PFSK-1 (cell line): ENCODE data around the gene FAM217A.
A peak's percentile ranks its signal among the peaks of the same experiment; 100 is the strongest.

Source experiments
- FOXP2 ChIP-seq: optimal IDR thresholded peaks from 2 replicates; pipeline ENCODE3; 2011; ENCODE audit warnings: borderline replicate concordance, control low read depth, inconsistent platforms; ENCODE audit not compliant: insufficient read depth; ENCODE audit errors: extremely low read length, extremely low read depth
- POLR2AphosphoS5 ChIP-seq: IDR thresholded peaks from 2 replicates; pipeline ENCODE4 v1.6.1; 2012; ENCODE audit warnings: low read depth, mild to moderate bottlenecking, control low read depth, low read length, moderate library complexity
- SIN3A ChIP-seq: IDR thresholded peaks from 2 replicates; pipeline ENCODE4 v1.6.1; 2012; ENCODE audit warnings: mild to moderate bottlenecking, low read length, moderate library complexity, borderline replicate concordance; ENCODE audit not compliant: insufficient read depth
- TAF1 ChIP-seq: IDR thresholded peaks from 2 replicates; pipeline ENCODE4 v1.6.1; 2012; ENCODE audit warnings: low read length, control low read depth, borderline replicate concordance; ENCODE audit not compliant: insufficient read depth
- TF ChIP-seq, protein P1 (sequence below), 2 experiments: IDR thresholded peaks; 2 replicates each; pipeline versions ENCODE4 v1.6.1 to v1.8.0; 2011 to 2012; ENCODE audit warnings: low read depth in 2 of 2, low read length in 2 of 2, control low read depth in 1 of 2, inconsistent platforms in 1 of 2, mild to moderate bottlenecking in 1 of 2, moderate library complexity in 1 of 2; ENCODE audit not compliant: insufficient read depth in 1 of 2

FAM217A gene

DNA sequence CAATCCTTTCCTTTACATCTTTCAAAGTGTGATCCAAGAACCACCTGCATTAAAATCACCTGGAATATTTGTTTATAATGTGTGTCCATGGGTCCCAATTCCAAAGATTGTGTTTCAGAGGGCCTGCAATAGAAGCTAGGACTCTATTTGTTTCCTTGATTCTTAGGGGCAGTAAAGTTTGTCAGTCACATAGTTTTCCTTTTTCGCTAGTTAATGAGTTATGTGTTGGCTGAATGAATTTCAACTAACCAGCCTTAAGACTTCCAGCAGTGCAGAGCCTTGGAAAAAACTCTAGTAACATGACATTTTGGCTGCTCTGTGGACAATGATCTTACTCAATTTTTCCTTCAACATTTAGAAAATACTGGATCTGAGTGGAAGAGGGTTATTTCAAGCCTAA lies 11.3 kb downstream of the FAM217A start:
- TF ChIP-seq SIN3A (no peak), POLR2AphosphoS5 (no peak), TAF1 (no peak), FOXP2 (no peak)
- TF ChIP-seq, protein P1, sequence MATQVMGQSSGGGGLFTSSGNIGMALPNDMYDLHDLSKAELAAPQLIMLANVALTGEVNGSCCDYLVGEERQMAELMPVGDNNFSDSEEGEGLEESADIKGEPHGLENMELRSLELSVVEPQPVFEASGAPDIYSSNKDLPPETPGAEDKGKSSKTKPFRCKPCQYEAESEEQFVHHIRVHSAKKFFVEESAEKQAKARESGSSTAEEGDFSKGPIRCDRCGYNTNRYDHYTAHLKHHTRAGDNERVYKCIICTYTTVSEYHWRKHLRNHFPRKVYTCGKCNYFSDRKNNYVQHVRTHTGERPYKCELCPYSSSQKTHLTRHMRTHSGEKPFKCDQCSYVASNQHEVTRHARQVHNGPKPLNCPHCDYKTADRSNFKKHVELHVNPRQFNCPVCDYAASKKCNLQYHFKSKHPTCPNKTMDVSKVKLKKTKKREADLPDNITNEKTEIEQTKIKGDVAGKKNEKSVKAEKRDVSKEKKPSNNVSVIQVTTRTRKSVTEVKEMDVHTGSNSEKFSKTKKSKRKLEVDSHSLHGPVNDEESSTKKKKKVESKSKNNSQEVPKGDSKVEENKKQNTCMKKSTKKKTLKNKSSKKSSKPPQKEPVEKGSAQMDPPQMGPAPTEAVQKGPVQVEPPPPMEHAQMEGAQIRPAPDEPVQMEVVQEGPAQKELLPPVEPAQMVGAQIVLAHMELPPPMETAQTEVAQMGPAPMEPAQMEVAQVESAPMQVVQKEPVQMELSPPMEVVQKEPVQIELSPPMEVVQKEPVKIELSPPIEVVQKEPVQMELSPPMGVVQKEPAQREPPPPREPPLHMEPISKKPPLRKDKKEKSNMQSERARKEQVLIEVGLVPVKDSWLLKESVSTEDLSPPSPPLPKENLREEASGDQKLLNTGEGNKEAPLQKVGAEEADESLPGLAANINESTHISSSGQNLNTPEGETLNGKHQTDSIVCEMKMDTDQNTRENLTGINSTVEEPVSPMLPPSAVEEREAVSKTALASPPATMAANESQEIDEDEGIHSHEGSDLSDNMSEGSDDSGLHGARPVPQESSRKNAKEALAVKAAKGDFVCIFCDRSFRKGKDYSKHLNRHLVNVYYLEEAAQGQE (IDR thresholded peaks at IDR 0.05; ENCODE audit: insufficient read depth in 1 of 2, low read depth in 2 of 2, low read length in 2 of 2), result no peak

DNA sequence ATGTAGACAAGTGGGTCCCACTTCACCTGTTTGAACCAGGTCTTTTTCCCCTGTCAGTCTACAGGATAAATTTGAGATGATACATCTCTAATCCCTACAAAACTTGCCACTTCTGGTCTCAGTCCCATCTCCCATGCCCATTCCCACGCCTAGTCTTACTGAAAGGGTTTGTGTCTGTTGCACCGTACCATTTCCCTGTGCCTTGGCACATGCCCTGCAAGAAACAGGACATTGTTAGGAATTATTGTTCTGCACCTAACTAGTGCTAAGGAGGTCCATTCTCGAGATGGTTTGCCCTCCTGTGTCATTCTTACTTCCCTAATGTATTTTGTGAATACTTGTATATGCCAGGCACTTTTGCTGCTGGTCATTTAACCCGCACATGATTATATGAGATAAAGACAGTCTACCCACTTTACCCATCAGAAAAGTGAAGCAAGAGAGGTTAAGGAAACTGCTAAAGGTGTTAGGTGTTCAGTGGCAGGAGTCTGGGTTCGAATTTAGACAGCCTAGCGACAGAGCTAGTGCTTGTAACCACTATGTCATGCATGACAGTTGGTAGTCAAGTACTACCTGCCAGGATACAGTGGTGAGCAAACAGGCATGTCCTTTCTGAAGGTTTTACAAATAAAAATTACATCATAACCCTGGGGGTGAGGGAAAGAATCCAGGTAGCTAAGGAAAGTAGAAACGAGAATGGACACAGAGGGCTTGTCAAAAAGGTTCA lies 12.7 kb downstream of the FAM217A start:
- TF ChIP-seq TAF1 (no peak), POLR2AphosphoS5 (peak; percentile 35; the same call in 1 of the 2 replicates), FOXP2 (no peak), SIN3A (no peak)
- TF ChIP-seq, protein P1 (IDR thresholded peaks at IDR 0.05; ENCODE audit: insufficient read depth in 1 of 2, low read depth in 2 of 2, low read length in 2 of 2), result no peak

DNA sequence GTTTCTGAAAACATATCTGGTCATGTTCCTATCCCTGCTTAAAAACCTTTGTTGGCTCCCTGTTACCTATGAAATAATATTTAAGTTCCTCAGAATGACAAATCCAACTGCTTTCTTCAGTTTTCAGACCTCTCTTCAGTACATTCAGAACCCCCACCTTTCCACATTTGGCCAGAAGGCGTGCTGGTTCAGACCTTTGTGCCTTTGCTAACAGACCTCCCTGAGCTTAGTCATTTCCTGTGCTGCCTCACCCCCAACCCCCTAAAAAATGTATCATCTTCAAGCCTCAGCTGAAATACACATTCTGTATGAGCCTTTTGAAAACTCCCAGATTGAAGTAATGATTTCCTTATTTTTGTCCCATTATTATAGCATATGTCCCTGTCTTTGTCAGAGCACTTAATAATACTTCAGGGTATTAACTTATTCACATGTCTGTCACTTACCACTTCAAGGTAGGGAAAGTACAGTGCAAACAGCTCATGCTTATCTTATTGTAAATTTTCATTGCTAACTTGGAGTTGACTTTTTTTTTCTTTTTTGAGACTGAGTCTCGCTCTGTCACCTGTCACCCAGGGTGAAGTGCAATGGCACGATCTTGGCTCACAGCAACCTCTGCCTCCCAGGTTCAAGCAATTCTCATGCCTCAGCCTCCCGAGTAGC lies 19.7 kb downstream of the FAM217A start:
- no peak for TF ChIP-seq POLR2AphosphoS5

DNA sequence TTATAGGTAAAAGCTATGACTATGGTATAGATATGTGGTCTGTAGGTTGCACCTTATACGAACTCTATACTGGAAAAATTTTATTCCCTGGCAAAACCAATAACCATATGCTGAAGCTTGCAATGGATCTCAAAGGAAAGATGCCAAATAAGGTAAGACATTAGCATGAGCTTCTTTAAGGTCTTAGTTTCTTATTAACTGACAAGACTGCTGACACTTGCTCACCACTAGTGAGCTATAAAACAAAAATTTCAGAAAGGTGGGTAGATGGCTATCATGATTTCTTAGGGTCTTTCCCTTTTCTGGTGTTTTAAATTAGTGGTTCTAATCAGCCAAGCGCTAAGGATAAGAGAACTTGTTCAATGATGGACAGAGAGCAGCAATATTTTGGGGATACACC lies 21.9 kb downstream of the FAM217A start:
- TF ChIP-seq, protein P1 (IDR thresholded peaks at IDR 0.05; ENCODE audit: insufficient read depth in 1 of 2, low read depth in 2 of 2, low read length in 2 of 2), result no peak
- TF ChIP-seq FOXP2 (no peak), TAF1 (no peak), POLR2AphosphoS5 (no peak), SIN3A (no peak)

DNA sequence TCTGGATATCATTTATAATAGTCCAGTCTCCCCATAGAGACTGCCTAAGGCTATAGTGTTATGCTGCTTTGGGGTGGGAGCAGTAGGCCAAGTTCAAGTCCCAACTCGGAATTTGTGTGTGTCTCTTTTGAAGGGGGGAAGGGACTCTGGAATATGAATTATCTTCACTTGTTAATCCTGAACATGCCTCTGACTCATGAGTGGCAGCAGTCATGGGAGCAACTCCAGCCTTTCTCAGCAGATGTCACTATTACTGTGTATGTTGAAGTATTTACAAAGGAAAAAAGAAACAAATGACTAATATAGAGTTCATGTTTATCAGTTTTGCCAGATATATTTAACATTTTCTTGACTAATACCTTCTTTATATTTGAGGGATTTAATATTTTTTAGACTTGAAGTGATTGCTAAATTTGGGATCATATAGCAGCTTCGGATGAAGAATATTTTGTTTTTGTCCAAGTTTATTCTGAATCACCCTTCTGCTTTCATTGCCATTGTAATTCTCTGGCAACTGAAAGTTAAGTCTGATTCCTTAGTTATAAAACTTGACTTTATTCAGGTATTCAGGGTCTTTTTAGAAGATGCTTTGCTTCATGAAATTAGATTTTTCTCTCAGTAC lies 23.4 kb downstream of the FAM217A start:
- TF ChIP-seq, protein P1 (IDR thresholded peaks at IDR 0.05; ENCODE audit: insufficient read depth in 1 of 2, low read depth in 2 of 2, low read length in 2 of 2), result no peak
- TF ChIP-seq FOXP2, result no peak
- TF ChIP-seq TAF1, result no peak
- no peak for TF ChIP-seq POLR2AphosphoS5
- no peak for TF ChIP-seq SIN3A
